Testis (tissue), 3 donors: Measurements from ENCODE around the gene SLC39A7. TPM values are rescaled to one million over a fixed set of nuclear protein-coding genes. Genes with fewer than 3 reads are reported as not detected.

ENCODE experiments used
- DNase-seq: peaks from one replicate; pipeline ENCODE4 v3.0.0-alpha.2; 2019
- H3K27ac ChIP-seq, 2 donors: fragments of 200-600 bp; sonication (generic); one replicate each; pipeline ENCODE4 v1.5.1; 2019
- H3K27me3 ChIP-seq: fragments of 200-600 bp; sonication (generic); one replicate; pipeline ENCODE4 v1.5.1; 2019
- H3K36me3 ChIP-seq: fragments of 200-600 bp; sonication (generic); one replicate; pipeline ENCODE4 v1.5.1; 2017; ENCODE audit warnings: low read depth; ENCODE audit errors: missing control alignments
- H3K4me1 ChIP-seq: fragments of 200-600 bp; sonication (generic); one replicate; pipeline ENCODE4 v1.5.1; 2019
- H3K4me3 ChIP-seq, 2 donors: fragments of 200-600 bp; sonication (generic); one replicate each; pipeline ENCODE4 v1.5.1; 2017 to 2019
- H3K9me3 ChIP-seq: fragments of 200-600 bp; sonication (generic); one replicate; pipeline ENCODE4 v1.5.1; 2017
- POLR2A ChIP-seq: fragments of 450-650 bp; IDR thresholded peaks from one replicate; pipeline ENCODE4 v1.6.1; 2017; ENCODE audit warnings: antibody characterized with exemption, mild to moderate bottlenecking, moderate library complexity
- WGBS, 2 donors: methylation state at CpG; one replicate each; pipeline ENCODE4 v1.1.5; 2018; 5-methylcytosine and 5-hydroxymethylcytosine counted together
- intact Hi-C: fragments of 100-400 bp; cut with DNase I; formaldehyde crosslinking; loops from one replicate; pipeline ENCODE4 v1.15.1; 2023; ENCODE audit warnings: low total_unique reads
- polyA plus RNA-seq: library from polyadenylated mRNA; stranded (reverse); fragments of 350-450 nt; fragmentation: Illumina TruSeq; extraction: RNeasy Lipid Tissue Mini Kit (QIAGEN cat#74804); gene quantifications from one replicate; pipeline ENCODE4 v1.2.3, GENCODE V29; 2014; ENCODE audit warnings: low read depth, low replicate concordance; ENCODE audit not compliant: insufficient read depth
- total RNA-seq, 2 donors: library from RNA; depleted of rRNA; stranded (reverse); fragments of >200 nt; gene quantifications; one replicate each; pipeline ENCODE4 v1.2.3, GENCODE V29; 2016
- TF ChIP-seq, protein P1 (sequence below), 3 experiments: fragments of 450-650 bp in 2 of 3; fragments of 200-600 bp in 1 of 3; sonication (generic) in 1 of 3; IDR thresholded peaks; one replicate each; pipeline ENCODE4 v1.5.1; 2016 to 2019; ENCODE audit warnings: antibody characterized with exemption in 3 of 3, mild to moderate bottlenecking in 2 of 3, moderate library complexity in 1 of 3

The SLC39A7 gene
- total and polyA plus RNA-seq, 3 donors from 2014 or later = 79.1 to 87.7 (median 85.7) TPM

GRCh38 chr6:33235221-33235634, 34.6 kb downstream of the SLC39A7 start:
- intact Hi-C loops = loop anchor here (5.0 kb wide), 1 partner anchor 88 kb away; no protein-coding TSS in a partner anchor
- whole genome bisulfite sequencing, 2 donors = 29 to 32% methylated on average over 6 of the region's 6 CpGs
- no peaks in the 10 kb centered on the region for H3K27me3 ChIP-seq

DNA sequence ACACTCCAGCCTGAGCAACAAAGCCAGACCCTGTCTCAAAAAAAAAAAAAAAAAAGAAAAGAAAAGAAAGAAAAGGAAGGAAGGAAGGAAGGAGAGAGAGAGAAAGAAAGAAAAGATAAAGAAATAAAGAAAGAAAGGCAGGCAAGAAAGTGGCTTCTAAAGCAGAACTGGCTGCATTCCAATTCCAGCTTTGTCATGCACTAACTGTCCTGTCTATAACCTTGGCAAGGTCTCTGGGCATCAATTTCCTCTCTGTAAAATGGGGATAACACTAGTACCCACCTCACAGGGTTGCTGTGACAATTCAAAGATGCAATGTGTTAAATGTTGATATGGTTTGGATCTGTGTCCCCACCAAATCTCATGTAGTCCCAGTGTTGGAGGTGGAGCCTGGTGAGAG, 35.7 kb downstream of the SLC39A7 start:
- Histone ChIP-seq H3K36me3 (no peaks in the 10 kb centered on the region), H3K4me1 (no peaks in the 10 kb centered on the region), H3K27ac (no peak overlapping the region), H3K4me3 (no peak overlapping the region), H3K27me3 (no peaks in the 10 kb centered on the region), H3K9me3 (no peaks in the 10 kb centered on the region)
- TF ChIP-seq, protein P1, sequence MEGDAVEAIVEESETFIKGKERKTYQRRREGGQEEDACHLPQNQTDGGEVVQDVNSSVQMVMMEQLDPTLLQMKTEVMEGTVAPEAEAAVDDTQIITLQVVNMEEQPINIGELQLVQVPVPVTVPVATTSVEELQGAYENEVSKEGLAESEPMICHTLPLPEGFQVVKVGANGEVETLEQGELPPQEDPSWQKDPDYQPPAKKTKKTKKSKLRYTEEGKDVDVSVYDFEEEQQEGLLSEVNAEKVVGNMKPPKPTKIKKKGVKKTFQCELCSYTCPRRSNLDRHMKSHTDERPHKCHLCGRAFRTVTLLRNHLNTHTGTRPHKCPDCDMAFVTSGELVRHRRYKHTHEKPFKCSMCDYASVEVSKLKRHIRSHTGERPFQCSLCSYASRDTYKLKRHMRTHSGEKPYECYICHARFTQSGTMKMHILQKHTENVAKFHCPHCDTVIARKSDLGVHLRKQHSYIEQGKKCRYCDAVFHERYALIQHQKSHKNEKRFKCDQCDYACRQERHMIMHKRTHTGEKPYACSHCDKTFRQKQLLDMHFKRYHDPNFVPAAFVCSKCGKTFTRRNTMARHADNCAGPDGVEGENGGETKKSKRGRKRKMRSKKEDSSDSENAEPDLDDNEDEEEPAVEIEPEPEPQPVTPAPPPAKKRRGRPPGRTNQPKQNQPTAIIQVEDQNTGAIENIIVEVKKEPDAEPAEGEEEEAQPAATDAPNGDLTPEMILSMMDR (IDR thresholded peaks at IDR 0.05) = no peak
- no peak for TF ChIP-seq POLR2A
- DNase-seq = no peak
- intact Hi-C loops = loop anchor here (5.0 kb wide), 1 partner anchor 89 kb away; no protein-coding TSS in a partner anchor

More at GRCh38 chr6:33235221-33235634, 34.6 kb downstream of the SLC39A7 start:
- H3K4me3 ChIP-seq = no peak overlapping the region
- no peak for DNase-seq
- no peaks in the 10 kb centered on the region for H3K9me3 ChIP-seq
- TF ChIP-seq, protein P1 (IDR thresholded peaks at IDR 0.05) = no peak
- no peak for TF ChIP-seq POLR2A
- no peak overlapping the region for H3K27ac ChIP-seq
- H3K4me1 ChIP-seq = no peaks in the 10 kb centered on the region
- H3K36me3 ChIP-seq = no peaks in the 10 kb centered on the region

- Histone ChIP-seq H3K4me3 (no peak overlapping the region), H3K27me3 (no peaks in the 10 kb centered on the region), H3K9me3 (no peaks in the 10 kb centered on the region), H3K27ac (peak overlapping the region in 1 of 2 donors; percentile 7), H3K4me1 (no peaks in the 10 kb centered on the region), H3K36me3 (no peaks in the 10 kb centered on the region)
- TF ChIP-seq POLR2A = no peak
- TF ChIP-seq, protein P1 (IDR thresholded peaks at IDR 0.05) = no peak
- intact Hi-C loops = loop anchor here (5.0 kb wide), 1 partner anchor 90 kb away; no protein-coding TSS in a partner anchor
- DNase-seq = no peak
- WGBS, 2 donors = 90 to 91% methylated on average over 6 of the region's 6 CpGs
Measured at GRCh38 chr6:33236852-33237251, 36.2 kb downstream of the SLC39A7 start.

GRCh38 chr6:33237741-33238140, 37.1 kb downstream of the SLC39A7 start:
- H3K27me3 ChIP-seq = no peaks in the 10 kb centered on the region
- intact Hi-C loops = loop anchor here (5.0 kb wide), 1 partner anchor 90 kb away; no protein-coding TSS in a partner anchor
- 28 to 42% methylated on average over 2 of the region's 2 CpGs for WGBS, 2 donors
- TF ChIP-seq POLR2A = no peak
- TF ChIP-seq, protein P1 (IDR thresholded peaks at IDR 0.05) = no peak
- peak overlapping the region in 1 of 2 donors; percentile 7 for H3K27ac ChIP-seq
- H3K4me3 ChIP-seq = no peak overlapping the region
- H3K36me3 ChIP-seq = no peaks in the 10 kb centered on the region
- no peaks in the 10 kb centered on the region for H3K4me1 ChIP-seq
- H3K9me3 ChIP-seq = no peaks in the 10 kb centered on the region
- DNase-seq = peak; percentile 83

DNA sequence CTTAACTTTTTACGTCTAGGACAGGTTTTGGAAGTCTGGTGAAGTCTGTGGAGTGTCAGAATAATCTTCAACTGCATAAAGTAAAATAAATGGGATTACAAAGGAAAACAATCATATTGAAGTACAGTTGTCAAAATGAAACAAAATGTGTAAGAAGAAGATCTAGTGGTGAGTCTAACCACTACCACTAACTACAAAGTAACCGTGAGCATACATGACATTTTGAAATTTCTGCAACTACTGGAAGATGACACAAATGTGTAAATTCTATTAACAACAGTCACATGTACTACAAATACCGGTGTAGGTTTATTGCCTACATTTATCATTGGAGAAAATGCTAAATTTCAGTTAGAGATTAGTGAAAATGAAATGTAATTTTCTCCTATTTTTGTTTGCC, 41.3 kb downstream of the SLC39A7 start:
- Histone ChIP-seq H3K9me3 (no peaks in the 10 kb centered on the region), H3K4me1 (no peaks in the 10 kb centered on the region), H3K36me3 (no peaks in the 10 kb centered on the region), H3K27me3 (no peaks in the 10 kb centered on the region), H3K27ac (no peak overlapping the region), H3K4me3 (no peak overlapping the region)
- TF ChIP-seq POLR2A = no peak
- TF ChIP-seq, protein P1 (IDR thresholded peaks at IDR 0.05) = no peak
- intact Hi-C loops = no loop called here
- WGBS, 2 donors = 63 to 70% methylated on average over 3 of the region's 3 CpGs
- no peak for DNase-seq
